Neuron (in vitro differentiated cells): Measurements from ENCODE around the gene ZNF628.

Experiments
- H2AFZ ChIP-seq: one replicate; pipeline ENCODE4 v1.6.1; 2013; ENCODE audit warnings: low read depth, mild to moderate bottlenecking, inconsistent platforms, low read length, moderate library complexity
- H3K27me3 ChIP-seq: one replicate; pipeline ENCODE4 v1.6.1; 2013; ENCODE audit warnings: low read length; ENCODE audit not compliant: insufficient read depth
- H3K36me3 ChIP-seq: one replicate; pipeline ENCODE4 v1.6.1; 2013; ENCODE audit warnings: low read length; ENCODE audit not compliant: insufficient read depth
- H3K4me1 ChIP-seq: one replicate; pipeline ENCODE4 v1.6.1; 2013; ENCODE audit warnings: low read length; ENCODE audit not compliant: insufficient read depth
- H3K4me3 ChIP-seq: 2 replicates; pipeline ENCODE4 v1.5.1; 2013; ENCODE audit warnings: mild to moderate bottlenecking, low read length, moderate library complexity
- H3K9me3 ChIP-seq: one replicate; pipeline ENCODE4 v1.6.1; 2013; ENCODE audit warnings: low read length

The ZNF628 gene

GRCh38 chr19:55516878-55517620 is 40.6 kb downstream of the ZNF628 start:
- no peaks in the 10 kb centered on the region for H3K36me3 ChIP-seq
- no peaks in the 10 kb centered on the region for H3K9me3 ChIP-seq
- H2AFZ ChIP-seq: peak overlapping the region; percentile 31
- no peak overlapping the region for H3K4me3 ChIP-seq
- no peaks in the 10 kb centered on the region for H3K27me3 ChIP-seq
- no peaks in the 10 kb centered on the region for H3K4me1 ChIP-seq

GRCh38 chr19:55519451-55520311 is 43.3 kb downstream of the ZNF628 start:
- Histone ChIP-seq H3K36me3 (no peaks in the 10 kb centered on the region), H2AFZ (no peak overlapping the region), H3K4me1 (no peaks in the 10 kb centered on the region), H3K9me3 (no peaks in the 10 kb centered on the region), H3K27me3 (no peaks in the 10 kb centered on the region), H3K4me3 (no peak overlapping the region)

GRCh38 chr19:55520691-55521292 is 44.4 kb downstream of the ZNF628 start:
- Histone ChIP-seq H3K27me3 (no peaks in the 10 kb centered on the region), H3K9me3 (no peaks in the 10 kb centered on the region), H3K36me3 (no peaks in the 10 kb centered on the region), H2AFZ (no peak overlapping the region), H3K4me1 (no peaks in the 10 kb centered on the region), H3K4me3 (no peak overlapping the region)

- Histone ChIP-seq H3K4me3 (no peak overlapping the region), H3K27me3 (no peaks in the 10 kb centered on the region), H3K4me1 (peaks cover 4% of the 10 kb centered on the region), H2AFZ (no peak overlapping the region), H3K9me3 (no peaks in the 10 kb centered on the region), H3K36me3 (no peaks in the 10 kb centered on the region)
Observed at GRCh38 chr19:55525289-55526101, 49.1 kb downstream of the ZNF628 start.

GRCh38 chr19:55526216-55527196 is 50.1 kb downstream of the ZNF628 start:
- H3K4me1 ChIP-seq: peaks cover 4% of the 10 kb centered on the region
- no peak overlapping the region for H2AFZ ChIP-seq
- H3K4me3 ChIP-seq: no peak overlapping the region
- H3K36me3 ChIP-seq: no peaks in the 10 kb centered on the region
- no peaks in the 10 kb centered on the region for H3K27me3 ChIP-seq
- no peaks in the 10 kb centered on the region for H3K9me3 ChIP-seq

- H3K27me3 ChIP-seq: no peaks in the 10 kb centered on the region
- no peak overlapping the region for H3K4me3 ChIP-seq
- no peaks in the 10 kb centered on the region for H3K36me3 ChIP-seq
- peaks cover 4% of the 10 kb centered on the region for H3K4me1 ChIP-seq
- no peaks in the 10 kb centered on the region for H3K9me3 ChIP-seq
- H2AFZ ChIP-seq: no peak overlapping the region
Observed at GRCh38 chr19:55527197-55528029, 51.0 kb downstream of the ZNF628 start.

- Histone ChIP-seq H3K4me3 (no peak overlapping the region), H3K36me3 (no peaks in the 10 kb centered on the region), H2AFZ (no peak overlapping the region), H3K27me3 (no peaks in the 10 kb centered on the region), H3K4me1 (peaks cover 4% of the 10 kb centered on the region), H3K9me3 (no peaks in the 10 kb centered on the region)
Observed at GRCh38 chr19:55528030-55528803, 51.8 kb downstream of the ZNF628 start.

- Histone ChIP-seq H3K9me3 (no peaks in the 10 kb centered on the region), H2AFZ (no peak overlapping the region), H3K27me3 (no peaks in the 10 kb centered on the region), H3K4me3 (no peak overlapping the region), H3K4me1 (peaks cover 4% of the 10 kb centered on the region), H3K36me3 (no peaks in the 10 kb centered on the region)
Observed at GRCh38 chr19:55529636-55530234, 53.3 kb downstream of the ZNF628 start.

GRCh38 chr19:55530996-55531395 is 54.6 kb downstream of the ZNF628 start:
- Histone ChIP-seq H3K4me3 (no peak overlapping the region), H3K9me3 (no peaks in the 10 kb centered on the region), H2AFZ (no peak overlapping the region), H3K4me1 (peaks cover 4% of the 10 kb centered on the region), H3K27me3 (no peaks in the 10 kb centered on the region), H3K36me3 (no peaks in the 10 kb centered on the region)
